Omental fat pad (tissue), 4 donors: Measurements from ENCODE around the gene C20orf144. TPM values are rescaled to one million over a fixed set of nuclear protein-coding genes. Genes with fewer than 3 reads are reported as not detected.
A peak's percentile ranks its signal among the peaks of the same experiment; 100 is the strongest.

Experiments used
- ATAC-seq: fragments of 150-250 bp; one replicate; pipeline ENCODE4 v1.9.1; 2016; ENCODE audit warnings: mild to moderate bottlenecking, moderate library complexity; ENCODE audit not compliant: low FRiP score
- DNase-seq: peaks from one replicate; pipeline ENCODE4 v3.0.0-alpha.2; 2019; ENCODE audit warnings: low spot score
- total RNA-seq, 4 donors: library from RNA; depleted of rRNA; stranded (reverse); fragments of >200 nt; gene quantifications; one replicate each; pipeline ENCODE4 v1.1.0, GENCODE V29; 2016
- TF ChIP-seq, protein P1 (sequence below), 3 donors: fragments of 450-650 bp; IDR thresholded peaks; one replicate each; pipeline ENCODE4 v1.5.1; 2016 to 2017; ENCODE audit warnings: antibody characterized with exemption in 3 of 3, mild to moderate bottlenecking in 3 of 3, moderate library complexity in 2 of 3

C20orf144 gene
- total RNA-seq, 4 donors from 2014 or later = not detected

DNA sequence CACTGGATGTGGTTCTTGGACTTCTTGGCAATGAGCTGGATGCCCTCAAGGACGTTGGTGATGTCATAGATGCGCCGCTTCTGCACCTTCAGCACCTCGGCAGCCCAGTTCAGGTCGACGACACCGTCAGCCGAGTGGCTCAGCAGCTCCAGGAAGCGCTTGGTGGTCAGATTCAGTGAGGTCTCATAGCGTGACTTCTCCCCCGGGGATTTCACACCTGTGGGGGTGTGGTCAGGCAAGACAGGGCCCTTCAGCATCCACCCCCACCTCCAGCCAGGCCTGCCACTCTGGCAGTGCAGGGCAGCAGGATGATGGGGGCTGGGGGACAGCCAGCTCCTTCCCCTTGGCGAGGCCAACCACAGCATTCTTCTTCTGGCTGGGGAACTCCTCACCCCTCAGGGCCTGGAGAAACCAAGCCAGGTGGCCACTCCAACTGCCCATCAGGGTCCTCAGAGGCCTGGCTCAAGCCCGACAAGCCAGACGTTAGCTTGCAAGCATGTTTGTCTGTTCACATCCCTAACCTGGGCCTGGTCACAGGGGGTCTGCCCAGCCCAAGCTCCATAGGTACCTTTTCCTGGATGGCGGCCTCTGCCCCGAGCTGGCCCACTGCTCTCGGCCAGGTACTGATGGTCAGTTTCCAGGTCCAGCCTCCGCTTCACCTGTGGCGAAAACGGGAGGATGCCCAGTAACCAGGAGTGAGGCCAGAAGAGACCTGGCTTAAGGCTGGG lies 17.8 kb downstream of the C20orf144 start:
- DNase-seq (no peak), ATAC-seq (no peak)
- TF ChIP-seq, protein P1, sequence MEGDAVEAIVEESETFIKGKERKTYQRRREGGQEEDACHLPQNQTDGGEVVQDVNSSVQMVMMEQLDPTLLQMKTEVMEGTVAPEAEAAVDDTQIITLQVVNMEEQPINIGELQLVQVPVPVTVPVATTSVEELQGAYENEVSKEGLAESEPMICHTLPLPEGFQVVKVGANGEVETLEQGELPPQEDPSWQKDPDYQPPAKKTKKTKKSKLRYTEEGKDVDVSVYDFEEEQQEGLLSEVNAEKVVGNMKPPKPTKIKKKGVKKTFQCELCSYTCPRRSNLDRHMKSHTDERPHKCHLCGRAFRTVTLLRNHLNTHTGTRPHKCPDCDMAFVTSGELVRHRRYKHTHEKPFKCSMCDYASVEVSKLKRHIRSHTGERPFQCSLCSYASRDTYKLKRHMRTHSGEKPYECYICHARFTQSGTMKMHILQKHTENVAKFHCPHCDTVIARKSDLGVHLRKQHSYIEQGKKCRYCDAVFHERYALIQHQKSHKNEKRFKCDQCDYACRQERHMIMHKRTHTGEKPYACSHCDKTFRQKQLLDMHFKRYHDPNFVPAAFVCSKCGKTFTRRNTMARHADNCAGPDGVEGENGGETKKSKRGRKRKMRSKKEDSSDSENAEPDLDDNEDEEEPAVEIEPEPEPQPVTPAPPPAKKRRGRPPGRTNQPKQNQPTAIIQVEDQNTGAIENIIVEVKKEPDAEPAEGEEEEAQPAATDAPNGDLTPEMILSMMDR (IDR thresholded peaks at IDR 0.05) = no peak

DNA sequence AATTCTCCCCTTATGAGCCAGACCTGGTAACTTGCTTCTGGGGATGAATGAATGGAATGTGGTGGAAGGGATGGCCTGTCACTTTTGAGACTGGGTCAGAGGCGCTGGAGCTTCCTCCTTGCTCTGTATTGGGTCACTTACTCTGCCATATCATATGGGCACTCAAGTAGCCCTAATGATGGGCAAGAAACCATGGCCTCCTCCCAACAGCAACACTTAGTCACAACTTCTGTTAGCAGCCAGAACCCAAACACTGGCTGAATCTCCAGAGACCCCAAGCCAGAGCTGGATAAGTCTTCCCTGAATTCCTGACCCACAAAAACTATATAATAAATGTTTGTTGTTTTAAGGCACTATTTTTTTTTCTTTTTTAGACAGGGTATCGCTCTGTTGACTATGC lies 18.6 kb downstream of the C20orf144 start:
- DNase-seq (no peak), ATAC-seq (no peak)
- TF ChIP-seq, protein P1 (IDR thresholded peaks at IDR 0.05) = no peak

DNA sequence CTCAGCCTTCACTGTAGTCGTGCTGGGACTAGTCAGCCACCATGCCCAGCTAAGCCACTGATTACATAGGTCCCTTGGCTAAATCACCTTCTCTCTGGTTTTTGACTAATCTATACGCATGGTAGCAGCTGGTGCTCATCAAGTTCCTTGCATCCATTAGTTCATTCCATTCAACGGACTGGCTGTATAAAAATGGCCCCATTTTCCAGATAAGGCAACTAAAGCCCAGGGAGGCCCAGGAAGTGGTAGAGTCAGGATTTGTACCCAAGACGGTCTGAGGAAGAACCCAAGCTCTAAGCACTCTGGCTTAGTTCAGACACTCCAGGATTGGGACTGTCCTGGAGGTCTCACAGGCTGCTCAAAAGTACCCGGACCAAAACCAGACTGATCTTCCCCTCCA lies 19.2 kb downstream of the C20orf144 start:
- DNase-seq (no peak), ATAC-seq (no peak)
- TF ChIP-seq, protein P1 (IDR thresholded peaks at IDR 0.05) = no peak

DNA sequence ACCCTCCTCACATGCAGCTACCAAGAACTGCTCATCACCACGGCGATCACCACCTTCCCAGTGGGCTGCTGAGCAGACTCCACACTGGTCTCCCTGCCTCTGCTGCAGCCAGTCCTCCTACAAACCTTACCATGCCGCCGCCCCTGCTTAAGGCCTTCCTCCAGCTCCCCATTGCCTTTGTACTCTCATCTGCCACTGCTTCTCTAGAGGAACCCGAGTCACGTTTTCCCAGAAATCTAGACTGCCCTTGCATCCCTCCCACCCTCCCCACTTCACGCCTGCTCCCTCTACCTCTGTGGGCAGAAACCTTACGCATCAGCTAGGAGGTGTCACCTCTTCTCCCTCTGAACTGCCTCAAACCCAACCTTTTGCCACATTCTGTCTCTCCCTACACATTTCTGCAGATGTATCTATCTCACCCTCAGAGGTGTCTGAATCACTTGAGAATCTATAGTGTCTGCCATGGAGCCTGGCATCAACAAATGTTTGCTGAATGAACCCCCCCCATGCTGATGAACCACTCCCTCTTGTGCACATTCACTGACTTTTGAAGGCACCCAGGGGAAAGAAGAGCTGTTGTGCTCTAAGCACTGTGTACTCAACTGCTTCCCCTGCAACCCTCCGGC lies 19.7 kb downstream of the C20orf144 start:
- TF ChIP-seq, protein P1 (IDR thresholded peaks at IDR 0.05) = no peak
- DNase-seq (no peak), ATAC-seq (no peak)

DNA sequence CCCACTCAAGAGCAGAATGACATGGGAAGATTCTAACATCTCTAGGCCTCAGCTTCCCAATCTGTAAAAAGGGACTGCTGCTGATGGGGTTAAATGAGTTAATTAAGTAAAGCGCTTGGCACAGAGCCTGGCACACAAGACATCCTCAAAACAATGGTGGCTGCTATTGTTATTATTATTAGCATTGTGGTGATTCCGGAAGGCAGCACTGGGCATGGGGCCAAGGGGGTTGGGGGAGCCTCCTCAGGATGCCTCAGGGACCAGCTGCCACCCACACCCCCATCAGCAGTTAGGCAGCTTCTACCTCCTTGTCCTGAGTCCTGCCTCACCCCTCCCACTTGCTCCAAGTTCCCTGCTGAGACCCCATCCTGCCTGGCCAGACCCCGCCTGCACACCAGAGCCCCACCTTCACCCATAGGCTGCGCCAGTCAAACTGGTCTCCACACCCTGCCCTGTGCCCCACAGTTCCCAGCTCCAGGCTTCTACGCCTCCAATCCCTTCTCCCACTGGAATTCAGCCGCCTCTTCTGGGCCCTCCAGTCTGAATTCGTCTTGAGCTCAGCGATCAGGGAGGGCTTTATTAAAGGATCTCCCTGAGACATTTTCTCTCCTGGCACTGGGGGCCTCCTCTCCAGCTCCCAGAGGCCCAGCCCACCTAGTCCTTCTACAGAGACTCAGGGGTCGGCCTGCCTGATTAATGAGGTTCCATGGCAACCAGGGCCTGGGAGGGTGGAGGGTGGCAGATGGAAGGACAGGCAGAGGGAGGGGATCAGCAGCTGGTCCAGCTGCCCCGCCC lies 22.6 kb downstream of the C20orf144 start:
- DNase-seq = no peak

DNA sequence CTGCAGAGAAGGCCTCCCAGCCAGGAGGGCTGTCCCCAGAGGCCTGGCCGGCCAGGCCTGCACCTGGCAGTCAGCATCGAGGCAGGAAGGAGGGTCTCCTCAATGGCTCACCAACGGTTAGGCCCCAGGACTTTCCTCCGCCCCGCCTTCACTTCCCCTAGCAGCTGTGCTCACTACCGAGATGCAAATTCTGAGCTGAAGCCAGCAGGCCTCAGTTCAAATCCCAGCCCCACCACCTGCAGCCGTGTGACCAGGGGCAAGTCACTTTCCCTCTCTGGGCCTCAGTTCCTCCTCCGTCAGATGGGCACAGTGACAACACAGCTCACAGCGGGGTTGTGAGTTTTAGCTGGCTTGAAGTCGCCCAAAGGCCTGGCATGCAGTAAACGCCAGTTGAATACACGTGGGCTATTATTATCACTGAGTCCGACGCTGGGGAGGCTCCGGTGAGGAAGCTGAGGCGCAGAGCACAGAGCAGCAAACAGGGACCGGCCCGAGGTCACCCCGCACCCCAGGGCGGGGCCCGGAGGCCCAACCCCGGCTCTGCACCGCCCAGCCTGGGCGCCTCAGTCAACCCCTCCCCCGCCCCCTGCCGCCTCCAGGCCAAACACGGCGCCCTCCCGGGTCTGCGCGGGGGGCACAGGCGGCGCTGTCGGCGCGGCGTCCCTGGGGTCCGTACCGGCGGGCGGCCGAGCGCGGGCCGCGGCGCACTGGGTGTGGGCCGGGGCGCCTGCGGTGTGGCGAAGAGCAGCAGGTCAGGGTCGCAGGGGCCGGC lies 23.4 kb downstream of the C20orf144 start:
- ATAC-seq = peak; percentile 12
- TF ChIP-seq, protein P1 (IDR thresholded peaks at IDR 0.05) = no peak
- DNase-seq = no peak

More for the DNA sequence above, 22.6 kb downstream of the C20orf144 start:
- TF ChIP-seq, protein P1 (IDR thresholded peaks at IDR 0.05) = no peak
- ATAC-seq = no peak
